ENCODE measurements around the gene MSI1.

MSI1 gene

GRCh38 chr12:120323772-120324171 lies 45.2 kb downstream of the MSI1 start:
- no peak for DNase-seq (ENCODE audit: low read depth)
- no peak for TF ChIP-seq CTCF (conservative IDR thresholded peaks at IDR 0.05; ENCODE audit: low read depth, low read length)

GRCh38 chr12:120321382-120322202 lies 47.4 kb downstream of the MSI1 start:
- no peak for DNase-seq (ENCODE audit: low read depth)
- no peak overlapping the region for H3K4me3 ChIP-seq (ENCODE audit: low read length)
- no peak for TF ChIP-seq CTCF (conservative IDR thresholded peaks at IDR 0.05; ENCODE audit: low read depth, low read length)

More at GRCh38 chr12:120323772-120324171, 45.2 kb downstream of the MSI1 start:
- no peak overlapping the region for H3K4me3 ChIP-seq (ENCODE audit: low read length)

- TF ChIP-seq CTCF (conservative IDR thresholded peaks at IDR 0.05; ENCODE audit: low read depth, low read length) = peak; percentile 69
- DNase-seq (ENCODE audit: low read depth) = peak; percentile 97
- peak overlapping the region; percentile 75 for H3K4me3 ChIP-seq (ENCODE audit: low read length)
Observed at GRCh38 chr12:120317224-120318105, 51.5 kb downstream of the MSI1 start.

- no peak for DNase-seq (ENCODE audit: low read depth)
- no peak for TF ChIP-seq CTCF (conservative IDR thresholded peaks at IDR 0.05; ENCODE audit: low read depth, low read length)
- peak overlapping the region; percentile 75 for H3K4me3 ChIP-seq (ENCODE audit: low read length)
Observed at GRCh38 chr12:120316798-120317223, 52.2 kb downstream of the MSI1 start.

- DNase-seq (ENCODE audit: low read depth) = no peak
- H3K4me3 ChIP-seq (ENCODE audit: low read length) = no peak overlapping the region
- TF ChIP-seq CTCF (conservative IDR thresholded peaks at IDR 0.05; ENCODE audit: low read depth, low read length) = peak; percentile 42
Observed at GRCh38 chr12:120314220-120314619, 54.7 kb downstream of the MSI1 start.

GRCh38 chr12:120301962-120302815 lies 66.8 kb downstream of the MSI1 start, which contains the start of gene SIRT4:
TSS of gene SIRT4 (plus strand) at chr12:120302321. CDS start at chr12:120303562, 1,241 bp downstream.
- DNase-seq (ENCODE audit: low read depth) = peak; percentile 69
- peak within 1 kb of the TSS; percentile 87 for H3K4me3 ChIP-seq (ENCODE audit: low read length)
- TF ChIP-seq CTCF (conservative IDR thresholded peaks at IDR 0.05; ENCODE audit: low read depth, low read length) = peak; percentile 86

Measured in retinal pigment epithelial cell (primary cell).